ENCODE measurements around the gene SULT1A1.
"Not testable (repeated sequence)": the region's sequence is repeated elsewhere in the genome, so short reads cannot be mapped to it uniquely, and the experiment has no call there.

GRCh38 chr16:28639959-28640358 lies 30.1 kb upstream of the SULT1A1 start:
- not testable (repeated sequence) for TF ChIP-seq CTCF (IDR thresholded peaks at IDR 0.05; ENCODE audit: low read depth, low read length, poor library complexity, severe bottlenecking); EZH2phosphoT487 (IDR thresholded peaks at IDR 0.05; ENCODE audit: borderline replicate concordance, low read length)
